CD4-positive, alpha-beta T cell treated with Interferon alpha-2 for 1 hour (primary cell): Measurements from ENCODE around the gene MMP1.
A peak's percentile ranks its signal among the peaks of the same experiment; 100 is the strongest.
"Not testable (repeated sequence)": the region's sequence is repeated elsewhere in the genome, so short reads cannot be mapped to it uniquely, and the experiment has no call there.

Experiments
- DNase-seq, 2 donors: peaks; one replicate each; pipeline ENCODE4 v3.0.0-alpha.2; 2020 to 2022

Gene MMP1

GRCh38 chr11:102757823-102758549 lies 40.0 kb downstream of the MMP1 start:
- DNase-seq: peak in 1 of 2 donors; percentile 5

- no peak for DNase-seq
These were observed 44.7 kb downstream of the MMP1 start for GRCh38 chr11:102753267-102753666.

GRCh38 chr11:102751673-102752072 lies 46.3 kb downstream of the MMP1 start:
- DNase-seq: no peak

GRCh38 chr11:102749101-102749722 lies 48.7 kb downstream of the MMP1 start:
- DNase-seq: no peak

GRCh38 chr11:102746746-102747578 lies 51.0 kb downstream of the MMP1 start:
- DNase-seq: not testable (repeated sequence)
